Adrenal gland (tissue), 5 donors: Measurements from ENCODE around the gene REG4.

Experiments
- POLR2A ChIP-seq, 2 donors: fragments of 450-650 bp; IDR thresholded peaks; one replicate each; pipeline ENCODE4 v1.6.1; 2017; ENCODE audit warnings: antibody characterized with exemption in 2 of 2, mild to moderate bottlenecking in 2 of 2, moderate library complexity in 1 of 2
- TF ChIP-seq, protein P1 (sequence below), 6 experiments: fragments of 450-650 bp in 4 of 6; fragments of 200-600 bp in 2 of 6; sonication (generic) in 1 of 6; IDR thresholded peaks; 1 replicate in 5 of 6; 2 replicates in 1 of 6; pipeline versions ENCODE4 v1.5.1 to v1.8.0; 2016 to 2021; ENCODE audit warnings: antibody characterized with exemption in 6 of 6, mild to moderate bottlenecking in 2 of 6, moderate library complexity in 1 of 6
- donor health status: DM: no; HTN: no; CAD: no.

DNA sequence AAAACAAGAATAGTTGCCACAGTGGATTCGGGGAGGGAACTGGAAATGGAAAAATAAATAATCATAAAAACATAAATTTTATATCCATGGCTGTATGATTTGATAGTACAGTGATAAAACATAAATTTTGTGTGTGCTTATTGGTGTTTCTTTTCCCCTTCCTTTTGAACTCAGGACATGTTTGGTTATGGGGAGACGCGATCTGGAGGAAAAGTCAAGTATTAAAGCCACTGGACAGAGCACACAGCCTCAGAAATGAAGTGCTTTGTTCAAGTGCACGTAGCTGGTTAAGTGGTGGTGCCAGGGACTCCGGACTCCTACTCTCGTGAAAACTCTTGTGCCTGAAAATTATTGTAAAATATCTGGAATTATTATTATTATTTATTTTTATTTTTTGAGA lies 32.9 kb downstream of the REG4 start:
- TF ChIP-seq, protein P1, sequence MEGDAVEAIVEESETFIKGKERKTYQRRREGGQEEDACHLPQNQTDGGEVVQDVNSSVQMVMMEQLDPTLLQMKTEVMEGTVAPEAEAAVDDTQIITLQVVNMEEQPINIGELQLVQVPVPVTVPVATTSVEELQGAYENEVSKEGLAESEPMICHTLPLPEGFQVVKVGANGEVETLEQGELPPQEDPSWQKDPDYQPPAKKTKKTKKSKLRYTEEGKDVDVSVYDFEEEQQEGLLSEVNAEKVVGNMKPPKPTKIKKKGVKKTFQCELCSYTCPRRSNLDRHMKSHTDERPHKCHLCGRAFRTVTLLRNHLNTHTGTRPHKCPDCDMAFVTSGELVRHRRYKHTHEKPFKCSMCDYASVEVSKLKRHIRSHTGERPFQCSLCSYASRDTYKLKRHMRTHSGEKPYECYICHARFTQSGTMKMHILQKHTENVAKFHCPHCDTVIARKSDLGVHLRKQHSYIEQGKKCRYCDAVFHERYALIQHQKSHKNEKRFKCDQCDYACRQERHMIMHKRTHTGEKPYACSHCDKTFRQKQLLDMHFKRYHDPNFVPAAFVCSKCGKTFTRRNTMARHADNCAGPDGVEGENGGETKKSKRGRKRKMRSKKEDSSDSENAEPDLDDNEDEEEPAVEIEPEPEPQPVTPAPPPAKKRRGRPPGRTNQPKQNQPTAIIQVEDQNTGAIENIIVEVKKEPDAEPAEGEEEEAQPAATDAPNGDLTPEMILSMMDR (IDR thresholded peaks at IDR 0.05), result no peak
- TF ChIP-seq POLR2A (IDR thresholded peaks at IDR 0.05), result no peak
